ENCODE results near the gene TTR. TPM values are rescaled to one million over a fixed set of nuclear protein-coding genes. Genes with fewer than 3 reads are reported as not detected.

Gene TTR
- total RNA-seq, 1 experiment from 2014 or later = 139 TPM

DNA sequence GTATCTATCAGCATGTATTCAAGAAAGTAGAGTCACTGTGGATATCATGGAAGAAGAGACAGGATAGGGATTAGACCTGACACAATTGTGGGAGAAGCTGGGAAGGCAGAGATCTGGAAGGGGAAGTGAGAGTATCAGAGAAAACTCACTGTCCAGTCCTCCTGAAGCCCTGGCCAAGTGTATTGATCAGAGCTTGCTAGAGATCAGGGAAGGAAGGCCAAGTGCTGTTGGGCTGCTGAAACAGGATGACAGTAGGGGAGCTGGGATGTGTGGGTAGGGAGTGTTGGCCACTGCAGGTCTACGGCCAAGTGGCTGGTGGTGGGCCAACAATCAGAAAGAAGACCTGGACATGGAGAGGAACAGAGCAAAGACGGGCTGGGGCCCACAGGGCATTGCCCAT, 26.3 kb upstream of the TTR start:
- peaks cover 7% of the 10 kb centered on the region for H3K4me1 Mint-ChIP-seq (ENCODE audit: low read depth, unreplicated experiment)
- Histone ChIP-seq H3K4me3 (ENCODE audit: low read depth, low read length) (no peak overlapping the region), H3K36me3 (ENCODE audit: control insufficient read depth, insufficient read depth, low read length) (no peaks in the 10 kb centered on the region), H3K4me1 (no peaks in the 10 kb centered on the region), H3K9me3 (no peaks in the 10 kb centered on the region), H3K27me3 (replicated peaks; ENCODE audit: control insufficient read depth, insufficient read depth, low read length) (no peaks in the 10 kb centered on the region)
- intact Hi-C loops (cut with micrococcal nuclease; ENCODE audit: unreplicated experiment) = no loop called here
- TF ChIP-seq, protein P1, sequence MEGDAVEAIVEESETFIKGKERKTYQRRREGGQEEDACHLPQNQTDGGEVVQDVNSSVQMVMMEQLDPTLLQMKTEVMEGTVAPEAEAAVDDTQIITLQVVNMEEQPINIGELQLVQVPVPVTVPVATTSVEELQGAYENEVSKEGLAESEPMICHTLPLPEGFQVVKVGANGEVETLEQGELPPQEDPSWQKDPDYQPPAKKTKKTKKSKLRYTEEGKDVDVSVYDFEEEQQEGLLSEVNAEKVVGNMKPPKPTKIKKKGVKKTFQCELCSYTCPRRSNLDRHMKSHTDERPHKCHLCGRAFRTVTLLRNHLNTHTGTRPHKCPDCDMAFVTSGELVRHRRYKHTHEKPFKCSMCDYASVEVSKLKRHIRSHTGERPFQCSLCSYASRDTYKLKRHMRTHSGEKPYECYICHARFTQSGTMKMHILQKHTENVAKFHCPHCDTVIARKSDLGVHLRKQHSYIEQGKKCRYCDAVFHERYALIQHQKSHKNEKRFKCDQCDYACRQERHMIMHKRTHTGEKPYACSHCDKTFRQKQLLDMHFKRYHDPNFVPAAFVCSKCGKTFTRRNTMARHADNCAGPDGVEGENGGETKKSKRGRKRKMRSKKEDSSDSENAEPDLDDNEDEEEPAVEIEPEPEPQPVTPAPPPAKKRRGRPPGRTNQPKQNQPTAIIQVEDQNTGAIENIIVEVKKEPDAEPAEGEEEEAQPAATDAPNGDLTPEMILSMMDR (IDR thresholded peaks at IDR 0.05; ENCODE audit: insufficient read depth in 1 of 2, low read depth in 1 of 2, low read length in 1 of 2, severe bottlenecking in 1 of 2, unreplicated experiment in 1 of 2) = no peak
- H3K27ac Mint-ChIP-seq (ENCODE audit: unreplicated experiment) = no peak overlapping the region
- no peaks in the 10 kb centered on the region for H3K36me3 Mint-ChIP-seq (ENCODE audit: insufficient read depth, unreplicated experiment)
- POLR2A ChIA-PET = no interaction called here
- CTCF ChIA-PET = interaction anchor here (1.1 kb wide), 1 partner anchor 22 kb away, joined by 3 read pairs; no protein-coding TSS in a partner anchor
- BruUV-seq (replicated peaks) = no TSS peak
- H3K4me3 Mint-ChIP-seq (ENCODE audit: unreplicated experiment) = no peak overlapping the region
- no peaks in the 10 kb centered on the region for H3K27me3 Mint-ChIP-seq (ENCODE audit: insufficient read depth, unreplicated experiment)
- H3K9me3 Mint-ChIP-seq (ENCODE audit: unreplicated experiment) = no peaks in the 10 kb centered on the region
- no peak for DNase-seq

DNA sequence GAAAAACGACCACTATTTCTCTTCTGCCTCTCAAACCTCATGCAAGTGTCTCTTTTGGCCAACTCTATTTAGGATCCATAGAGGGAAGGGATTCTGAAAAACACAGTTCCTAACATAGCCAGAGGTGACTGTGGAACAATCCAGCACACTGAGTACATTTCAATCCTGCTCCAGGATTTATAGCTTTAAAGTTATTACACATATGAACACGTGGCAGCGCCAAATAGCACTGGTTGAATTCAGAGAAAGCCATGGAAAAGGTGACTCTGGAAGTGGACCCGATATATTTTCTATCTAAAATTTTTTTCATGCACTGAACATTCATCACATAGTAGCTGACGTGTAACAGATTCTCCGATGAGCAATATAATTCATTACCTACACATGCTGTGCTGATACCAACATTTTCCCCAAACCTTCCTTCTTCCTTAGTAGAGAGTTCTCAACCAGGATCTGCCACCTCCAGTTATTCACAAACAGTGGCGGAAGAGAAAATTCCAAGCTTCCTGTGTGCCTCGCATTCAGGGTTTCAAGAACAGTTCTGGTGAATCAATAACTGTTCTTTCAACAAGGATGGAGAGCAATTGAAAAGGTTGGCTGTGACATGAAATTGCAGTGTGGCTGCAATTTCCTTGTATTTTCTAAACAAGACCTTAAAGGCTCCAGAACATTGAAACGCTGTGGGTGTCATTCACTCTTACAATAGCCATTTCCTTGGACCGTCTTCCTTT, 25.7 kb upstream of the TTR start:
- BruUV-seq (replicated peaks) = no TSS peak
- no peaks in the 10 kb centered on the region for H3K9me3 Mint-ChIP-seq (ENCODE audit: unreplicated experiment)
- no peak overlapping the region for H3K4me3 Mint-ChIP-seq (ENCODE audit: unreplicated experiment)
- H3K27me3 ChIP-seq (replicated peaks; ENCODE audit: control insufficient read depth, insufficient read depth, low read length) = no peaks in the 10 kb centered on the region
- H3K36me3 Mint-ChIP-seq (ENCODE audit: insufficient read depth, unreplicated experiment) = peaks cover under 1% of the 10 kb centered on the region
- intact Hi-C loops (cut with micrococcal nuclease; ENCODE audit: unreplicated experiment) = no loop called here
- CTCF ChIA-PET = interaction anchor here (1.1 kb wide), 1 partner anchor 21 kb away, joined by 3 read pairs; no protein-coding TSS in a partner anchor
- H3K27me3 Mint-ChIP-seq (ENCODE audit: insufficient read depth, unreplicated experiment) = no peaks in the 10 kb centered on the region
- no peaks in the 10 kb centered on the region for H3K9me3 ChIP-seq
- TF ChIP-seq, protein P1 (IDR thresholded peaks at IDR 0.05; ENCODE audit: insufficient read depth in 1 of 2, low read depth in 1 of 2, low read length in 1 of 2, severe bottlenecking in 1 of 2, unreplicated experiment in 1 of 2) = no peak
- H3K4me1 Mint-ChIP-seq (ENCODE audit: low read depth, unreplicated experiment) = peaks cover 7% of the 10 kb centered on the region
- H3K36me3 ChIP-seq (ENCODE audit: control insufficient read depth, insufficient read depth, low read length) = no peaks in the 10 kb centered on the region
- H3K4me3 ChIP-seq (ENCODE audit: low read depth, low read length) = no peak overlapping the region
- POLR2A ChIA-PET = no interaction called here
- no peak for DNase-seq
- H3K27ac Mint-ChIP-seq (ENCODE audit: unreplicated experiment) = no peak overlapping the region
- H3K4me1 ChIP-seq = no peaks in the 10 kb centered on the region

DNA sequence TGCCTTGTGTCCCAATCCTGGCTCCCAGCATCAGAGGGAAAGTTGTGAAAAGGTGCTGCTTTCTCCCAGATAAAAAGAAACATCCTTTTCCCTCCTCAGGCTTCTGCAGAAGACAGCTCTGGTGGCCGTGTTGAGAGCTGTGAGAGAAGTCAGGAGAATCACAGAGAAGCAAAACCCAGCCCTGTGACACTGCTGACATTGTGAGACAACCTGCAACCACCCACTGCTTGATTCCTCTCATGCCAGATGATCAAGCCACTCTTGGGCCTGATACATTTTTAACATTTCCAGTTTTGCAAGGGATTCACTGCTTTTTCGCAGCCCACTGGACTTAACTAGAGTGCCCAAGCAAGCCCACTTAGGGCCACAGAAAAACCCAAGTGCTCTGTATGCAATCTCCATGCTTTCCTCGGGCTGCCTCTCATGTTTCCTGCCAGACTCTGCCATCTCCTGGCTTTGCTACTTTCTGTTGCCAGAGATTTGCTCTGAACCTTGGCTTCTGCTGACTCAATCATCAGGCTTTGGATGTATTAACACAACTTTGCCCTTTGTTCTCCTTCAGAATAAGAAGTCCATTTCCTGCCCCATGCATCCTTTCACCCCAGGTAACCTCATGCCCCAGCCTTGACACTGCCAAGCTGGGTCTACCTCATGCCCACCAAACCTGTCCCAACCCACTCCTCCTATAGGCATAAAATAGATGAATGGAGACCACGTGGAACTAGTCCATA, 24.9 kb upstream of the TTR start:
- Mint-ChIP-seq H3K27me3 (ENCODE audit: insufficient read depth, unreplicated experiment) (no peaks in the 10 kb centered on the region), H3K9me3 (ENCODE audit: unreplicated experiment) (no peaks in the 10 kb centered on the region), H3K4me3 (ENCODE audit: unreplicated experiment) (no peak overlapping the region), H3K36me3 (ENCODE audit: insufficient read depth, unreplicated experiment) (peaks cover 4% of the 10 kb centered on the region), H3K4me1 (ENCODE audit: low read depth, unreplicated experiment) (peaks cover 7% of the 10 kb centered on the region), H3K27ac (ENCODE audit: unreplicated experiment) (no peak overlapping the region)
- H3K9me3 ChIP-seq = no peaks in the 10 kb centered on the region
- DNase-seq = no peak
- ChIA-PET CTCF (no interaction called here), POLR2A (no interaction called here)
- H3K4me3 ChIP-seq (ENCODE audit: low read depth, low read length) = no peak overlapping the region
- H3K27me3 ChIP-seq (replicated peaks; ENCODE audit: control insufficient read depth, insufficient read depth, low read length) = no peaks in the 10 kb centered on the region
- intact Hi-C loops (cut with micrococcal nuclease; ENCODE audit: unreplicated experiment) = no loop called here
- H3K4me1 ChIP-seq = no peaks in the 10 kb centered on the region
- TF ChIP-seq, protein P1 (IDR thresholded peaks at IDR 0.05; ENCODE audit: insufficient read depth in 1 of 2, low read depth in 1 of 2, low read length in 1 of 2, severe bottlenecking in 1 of 2, unreplicated experiment in 1 of 2) = no peak
- H3K36me3 ChIP-seq (ENCODE audit: control insufficient read depth, insufficient read depth, low read length) = no peaks in the 10 kb centered on the region
- BruUV-seq (replicated peaks) = no TSS peak

Data from Caco-2 (cell line).